GM11168 (cell line): ENCODE results near the gene APOBEC3F.
"Not testable (repeated sequence)": the region's sequence is repeated elsewhere in the genome, so short reads cannot be mapped to it uniquely, and the experiment has no call there.

Experiments
- in situ Hi-C: fragments of 300-500 bp; cut with MboI; formaldehyde crosslinking; loops from one replicate; pipeline ENCODE4 v1.12.0; 2022; ENCODE audit warnings: low sequenced_read_pairs; ENCODE audit not compliant: unreplicated experiment

Gene APOBEC3F

GRCh38 chr22:39024519-39025308, 15.9 kb upstream of the APOBEC3F start:
- in situ Hi-C loops: no loop called here

GRCh38 chr22:39026509-39027150, 14.0 kb upstream of the APOBEC3F start:
- in situ Hi-C loops: no loop called here

- in situ Hi-C loops: no loop called here
Observed at GRCh38 chr22:39027717-39028116, 12.9 kb upstream of the APOBEC3F start.

GRCh38 chr22:39028281-39028680, 12.4 kb upstream of the APOBEC3F start:
- in situ Hi-C loops: no loop called here

GRCh38 chr22:39029227-39029626, 11.4 kb upstream of the APOBEC3F start:
- in situ Hi-C loops: no loop called here

GRCh38 chr22:39030705-39031104, 10.0 kb upstream of the APOBEC3F start:
- in situ Hi-C loops: no loop called here

GRCh38 chr22:39031434-39032295, 9.0 kb upstream of the APOBEC3F start:
- in situ Hi-C loops: not testable (repeated sequence)

GRCh38 chr22:39037071-39037470, 3.6 kb upstream of the APOBEC3F start:
- in situ Hi-C loops: not testable (repeated sequence)

- in situ Hi-C loops: loop anchor here (5.0 kb wide), 1 partner anchor 38 kb away; the partner anchor contains the start of gene APOBEC3G
Observed at GRCh38 chr22:39039306-39040126, 1.1 kb upstream of the APOBEC3F start.

- in situ Hi-C loops: loop anchor here (5.0 kb wide), 1 partner anchor 37 kb away; the partner anchor contains the start of gene APOBEC3G
Observed at GRCh38 chr22:39040155-39040537, 518 bp upstream of the APOBEC3F start.

- in situ Hi-C loops: loop anchor here (5.0 kb wide), 1 partner anchor 35 kb away; the partner anchor contains the start of gene APOBEC3G
Observed at GRCh38 chr22:39041908-39042307, 1.2 kb downstream of the APOBEC3F start.

- in situ Hi-C loops: loop anchor here (5.0 kb wide), 1 partner anchor 34 kb away; the partner anchor contains the start of gene APOBEC3G
Observed at GRCh38 chr22:39043063-39043462, 2.4 kb downstream of the APOBEC3F start.

- in situ Hi-C loops: not testable (repeated sequence)
Observed at GRCh38 chr22:39045136-39045535, 4.5 kb downstream of the APOBEC3F start.

- in situ Hi-C loops: not testable (repeated sequence)
Observed at GRCh38 chr22:39049486-39049885, 8.8 kb downstream of the APOBEC3F start.

GRCh38 chr22:39051844-39052495, 11.3 kb downstream of the APOBEC3F start:
- in situ Hi-C loops: not testable (repeated sequence)

GRCh38 chr22:39055658-39056057, 15.0 kb downstream of the APOBEC3F start:
- in situ Hi-C loops: no loop called here

GRCh38 chr22:39061290-39061689, 20.6 kb downstream of the APOBEC3F start:
- in situ Hi-C loops: not testable (repeated sequence)

- in situ Hi-C loops: not testable (repeated sequence)
Observed at GRCh38 chr22:39061951-39062350, 21.3 kb downstream of the APOBEC3F start.

- in situ Hi-C loops: not testable (repeated sequence)
Observed at GRCh38 chr22:39063904-39064303, 23.2 kb downstream of the APOBEC3F start.
